GM04504 (cell line): Measurements from ENCODE around the gene HOATZ.

Experiments used
- DNase-seq: peaks from one replicate; pipeline ENCODE4 v3.0.0-alpha.2; 2012; ENCODE audit warnings: low read depth

HOATZ gene

DNA sequence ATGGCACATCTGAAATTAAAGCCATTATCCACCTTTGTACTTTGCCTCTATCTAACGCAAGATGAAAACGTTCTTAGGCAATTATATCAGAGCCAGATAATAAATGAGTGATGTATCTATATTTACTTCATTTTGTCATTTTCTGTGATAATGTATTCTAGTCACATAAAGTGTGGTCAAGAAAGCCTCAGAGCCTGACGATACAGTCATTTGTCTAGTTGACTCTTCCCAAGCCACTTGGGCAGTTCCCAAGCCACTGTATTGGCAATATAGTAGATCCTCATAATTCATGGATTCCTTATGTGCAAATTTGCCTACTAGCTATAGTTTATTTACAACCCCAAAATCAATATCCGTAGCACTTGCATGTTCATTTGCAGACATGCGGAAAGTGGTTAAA lies 7.8 kb downstream of the HOATZ start:
- no peak for DNase-seq

DNA sequence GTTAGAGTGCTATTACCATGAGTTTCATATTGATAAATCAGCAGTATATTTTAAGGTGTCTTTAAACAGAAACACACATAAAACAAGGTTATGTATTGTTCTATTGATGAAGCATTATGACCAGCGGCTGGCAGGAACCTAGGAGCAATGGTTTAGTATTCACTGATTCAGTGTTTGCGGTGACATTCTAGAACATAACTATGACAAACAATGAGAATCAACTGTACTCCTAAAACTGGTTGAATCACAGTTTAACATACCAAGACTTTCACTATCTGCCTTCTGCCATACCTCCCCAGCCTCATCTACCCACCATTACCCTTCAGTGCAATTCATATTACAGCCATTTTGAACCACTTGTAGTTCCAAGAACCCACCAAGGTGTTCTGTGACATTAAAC lies 8.8 kb downstream of the HOATZ start:
- DNase-seq = no peak

- DNase-seq = no peak
Observed at GRCh38 chr11:111524056-111524455, 9.5 kb downstream of the HOATZ start.

DNA sequence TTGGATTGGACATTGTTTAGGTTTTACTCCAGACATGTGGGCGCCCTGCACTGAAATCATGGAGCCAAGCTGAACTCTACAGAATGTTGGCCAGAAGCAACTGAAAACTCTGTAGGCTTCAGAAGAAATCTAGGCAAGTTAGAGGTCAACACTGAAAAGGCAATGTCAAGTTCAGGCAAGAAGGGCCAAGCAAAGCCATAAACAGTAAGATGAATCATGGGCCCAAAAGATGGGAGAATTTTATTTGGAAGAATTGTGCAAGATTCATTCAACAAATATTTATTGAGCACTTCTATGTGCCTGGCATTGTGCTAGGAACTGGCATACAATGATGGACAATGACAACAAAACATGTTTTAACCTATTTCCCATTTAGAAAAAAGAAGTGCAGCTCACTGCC lies 10.9 kb downstream of the HOATZ start:
- DNase-seq = no peak

DNA sequence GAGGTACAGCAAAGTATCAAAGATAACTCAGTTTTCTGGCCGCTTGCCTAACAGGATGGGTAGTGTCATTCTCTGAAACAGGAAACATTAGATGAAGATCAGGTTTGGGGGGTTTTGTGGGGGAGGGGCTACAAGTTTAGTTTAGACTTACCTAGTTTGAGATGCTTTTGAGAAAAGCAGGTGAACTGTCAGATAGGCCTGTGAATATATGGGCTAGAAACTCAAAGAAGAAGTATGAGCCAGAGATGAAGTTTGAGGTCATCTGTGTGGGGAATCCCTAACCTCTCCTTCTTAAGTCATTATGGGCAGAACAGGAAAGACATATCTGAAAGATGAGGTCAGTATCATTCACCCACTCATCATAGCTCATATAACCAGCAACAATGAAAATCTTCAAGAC lies 11.9 kb downstream of the HOATZ start:
- no peak for DNase-seq

- DNase-seq = no peak
Observed at GRCh38 chr11:111527279-111527678, 12.7 kb downstream of the HOATZ start.

GRCh38 chr11:111528557-111528956 lies 14.0 kb downstream of the HOATZ start:
- DNase-seq = no peak

GRCh38 chr11:111530091-111530490 lies 15.5 kb downstream of the HOATZ start:
- DNase-seq = no peak

DNA sequence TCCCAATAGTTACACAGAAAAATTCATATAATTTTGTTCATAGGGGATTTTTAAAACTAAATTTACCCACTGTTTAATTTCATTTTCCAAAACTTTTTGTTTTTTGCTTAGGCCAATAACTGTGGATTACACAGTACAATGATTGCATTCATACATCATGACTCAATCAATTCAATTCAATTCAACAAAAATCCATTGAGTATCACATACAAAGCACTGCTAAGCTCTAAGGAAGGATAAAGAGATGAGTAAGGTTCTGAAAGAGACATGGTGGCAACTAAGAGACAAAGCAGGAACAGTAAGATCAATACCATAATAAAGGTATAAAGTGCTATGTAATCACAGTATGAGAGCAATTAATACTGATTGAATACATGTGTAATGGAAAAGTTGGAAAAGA lies 16.6 kb downstream of the HOATZ start:
- DNase-seq = no peak

- DNase-seq = peak; percentile 75
Observed at GRCh38 chr11:111531687-111532364, 17.2 kb downstream of the HOATZ start.

GRCh38 chr11:111532365-111532709 lies 17.8 kb downstream of the HOATZ start:
- DNase-seq = no peak

DNA sequence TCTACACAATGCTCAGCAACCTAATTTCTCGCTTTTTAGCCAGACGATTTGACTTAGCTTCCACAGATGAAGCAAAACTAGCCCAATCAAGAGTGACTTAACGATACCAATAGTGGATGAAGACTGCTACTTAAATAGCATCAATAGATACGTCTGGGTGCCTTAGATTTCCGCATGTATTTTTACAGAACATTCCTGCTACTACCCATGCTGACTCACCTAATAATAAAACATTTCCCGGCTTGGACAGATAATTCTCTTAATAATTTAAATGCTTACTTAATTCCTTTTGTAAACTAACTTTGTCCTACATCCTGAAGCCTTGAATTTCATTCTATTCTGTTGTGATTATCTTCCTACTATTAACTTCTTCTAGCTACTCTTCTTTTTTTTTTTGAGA lies 20.7 kb downstream of the HOATZ start:
- DNase-seq = no peak

DNA sequence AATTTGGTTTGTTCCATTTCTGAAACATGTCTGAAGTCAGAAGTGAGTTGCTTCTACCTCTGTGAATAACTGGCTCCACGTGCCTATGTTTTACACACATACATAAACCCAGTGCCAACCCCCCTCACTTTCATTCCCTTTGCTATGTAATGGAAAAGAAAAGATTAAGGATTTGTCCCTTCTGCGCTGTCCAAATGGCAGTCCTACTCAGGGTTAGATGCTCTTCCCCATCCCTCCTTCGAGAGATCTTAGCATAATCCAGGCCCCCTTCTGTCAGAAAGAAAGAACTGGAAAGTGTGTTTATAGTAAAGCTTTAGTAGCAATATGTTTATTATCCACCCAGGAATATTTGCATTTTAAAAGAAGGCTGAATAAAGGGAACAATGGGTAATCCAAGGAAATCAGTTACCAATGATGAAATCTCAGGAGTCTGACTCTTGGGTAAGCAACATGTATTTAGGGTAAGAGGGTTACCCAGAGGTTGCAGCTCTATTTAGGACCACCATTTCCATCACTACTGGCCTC lies 22.8 kb downstream of the HOATZ start:
- no peak for DNase-seq

DNA sequence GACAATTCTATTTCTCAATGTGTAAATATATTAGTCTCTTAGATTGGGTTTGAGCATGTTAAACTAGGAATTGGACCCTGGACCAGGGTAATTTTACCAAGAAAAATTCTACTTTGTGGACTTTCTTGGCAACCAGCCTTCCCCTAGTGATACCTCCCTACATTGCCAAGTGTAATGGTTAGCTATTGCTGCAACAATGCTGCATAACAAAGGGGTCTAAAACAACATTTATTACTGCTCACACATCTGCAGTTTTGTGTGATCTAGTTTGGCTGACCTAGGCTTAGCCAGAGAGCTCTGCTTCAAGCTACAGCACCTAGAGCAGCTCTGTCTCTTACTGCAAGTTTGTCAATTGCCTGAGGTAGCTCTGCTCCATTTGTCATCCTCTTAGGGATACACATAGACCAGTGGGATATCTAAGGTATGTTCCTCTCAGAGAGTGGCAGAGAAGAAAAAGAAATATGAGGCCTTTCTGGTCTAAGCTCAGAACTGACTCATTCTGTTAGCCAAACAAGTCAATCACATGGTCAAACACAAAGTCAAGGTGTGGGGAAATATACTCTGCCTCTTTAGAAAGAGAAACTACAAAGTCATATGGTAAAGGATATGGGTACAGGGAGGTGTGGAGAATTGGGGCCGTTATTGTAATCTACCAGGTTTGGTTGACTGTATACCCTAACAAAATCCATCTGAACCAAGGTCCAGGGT lies 24.0 kb downstream of the HOATZ start:
- no peak for DNase-seq

GRCh38 chr11:111539426-111540113 lies 25.0 kb downstream of the HOATZ start:
- DNase-seq = no peak

DNA sequence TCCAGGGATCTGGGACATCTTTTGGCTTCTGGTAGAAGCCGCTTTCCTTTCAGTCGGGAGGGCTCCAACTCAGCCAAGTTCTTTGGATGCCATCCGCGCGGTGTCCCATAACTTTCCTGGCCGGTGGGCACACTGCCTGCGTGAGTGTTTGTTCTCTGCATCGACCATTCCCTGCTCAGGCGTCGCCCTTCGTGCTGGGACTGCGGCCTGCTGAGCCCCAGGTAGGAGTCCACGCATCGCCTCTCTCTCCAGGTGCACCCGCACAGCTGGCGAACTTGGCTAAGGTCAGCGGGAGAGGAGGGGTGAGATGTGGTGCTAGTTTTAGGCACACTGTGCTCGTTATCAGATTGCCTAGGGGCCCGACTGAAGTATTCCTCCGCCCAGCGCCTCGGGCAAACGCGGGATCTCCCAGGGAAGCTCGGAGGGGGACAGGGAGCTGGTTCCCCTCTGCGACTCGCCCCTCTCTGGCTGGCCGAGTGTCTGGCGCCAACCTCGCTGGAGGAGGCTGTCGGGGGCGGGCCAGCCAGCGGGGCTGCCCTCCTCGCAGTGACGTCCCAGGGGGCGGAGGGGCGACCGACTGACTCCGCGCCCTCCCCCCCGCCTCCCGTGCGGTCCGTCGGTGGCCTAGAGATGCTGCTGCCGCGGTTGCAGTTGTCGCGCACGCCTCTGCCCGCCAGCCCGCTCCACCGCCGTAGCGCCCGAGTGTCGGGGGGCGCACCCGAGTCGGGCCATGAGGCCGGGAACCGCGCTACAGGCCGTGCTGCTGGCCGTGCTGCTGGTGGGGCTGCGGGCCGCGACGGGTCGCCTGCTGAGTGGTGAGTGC lies 25.7 kb downstream of the HOATZ start, which contains the start of gene LAYN:
Gene LAYN (plus strand): TSS at position 607 of the 823 bp plus-strand sequence. CDS start 124 bp downstream, at position 731.
- no peak for DNase-seq

DNA sequence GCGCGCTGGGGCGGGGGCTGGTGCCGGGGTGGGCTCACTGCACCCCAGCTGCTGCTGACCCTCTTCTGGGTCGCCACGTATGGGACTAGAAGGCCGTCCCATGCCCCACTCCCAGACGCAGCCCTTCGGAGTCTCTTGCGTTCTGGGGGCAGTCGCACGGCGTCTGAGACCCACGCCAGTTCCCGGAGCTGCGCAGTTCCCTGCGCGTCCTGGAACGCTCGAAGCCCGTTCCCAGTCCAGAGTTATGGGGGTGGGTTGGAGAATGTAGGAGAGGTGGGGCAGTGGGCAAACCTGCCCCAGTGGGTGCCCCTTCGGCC lies 26.3 kb downstream of the HOATZ start:
- DNase-seq = no peak

DNA sequence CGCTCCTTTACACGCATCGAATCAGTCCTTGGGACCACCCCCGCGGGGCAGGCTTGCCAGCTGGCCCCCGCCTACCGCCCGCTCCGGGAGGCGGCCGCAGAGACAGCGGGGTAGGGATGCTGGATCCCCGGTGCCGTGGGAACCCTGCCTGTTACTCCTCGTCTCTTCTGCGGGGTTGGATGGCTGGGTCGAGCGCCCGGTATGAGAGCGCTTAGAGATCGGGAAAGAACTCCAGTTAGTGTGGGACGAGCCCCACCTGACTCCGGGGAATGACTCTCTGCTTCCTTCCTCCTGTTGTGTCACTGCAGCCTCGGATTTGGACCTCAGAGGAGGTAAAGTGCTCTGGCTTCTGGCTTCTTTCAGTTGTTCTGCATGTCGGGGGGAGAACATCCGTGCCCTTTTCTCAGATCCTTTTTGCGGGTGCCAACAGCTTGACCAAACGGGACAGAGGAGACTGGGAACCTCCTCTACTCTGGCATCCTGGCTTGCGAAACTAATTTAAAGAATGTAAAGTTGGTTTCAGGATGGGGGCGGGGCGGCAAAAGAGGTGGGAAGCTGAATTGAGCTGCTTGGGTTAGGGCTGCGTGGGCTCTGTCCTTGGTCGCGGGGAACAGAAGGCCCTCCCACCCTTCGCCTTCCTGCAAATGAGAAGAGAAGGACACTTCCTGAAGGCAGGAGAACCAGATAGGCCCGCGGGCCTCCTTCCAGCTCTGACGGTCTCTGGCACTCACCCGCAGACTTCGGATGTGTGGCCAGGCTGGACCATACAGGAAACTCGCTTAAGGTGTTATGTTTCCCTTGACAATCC lies 26.9 kb downstream of the HOATZ start:
- no peak for DNase-seq

DNA sequence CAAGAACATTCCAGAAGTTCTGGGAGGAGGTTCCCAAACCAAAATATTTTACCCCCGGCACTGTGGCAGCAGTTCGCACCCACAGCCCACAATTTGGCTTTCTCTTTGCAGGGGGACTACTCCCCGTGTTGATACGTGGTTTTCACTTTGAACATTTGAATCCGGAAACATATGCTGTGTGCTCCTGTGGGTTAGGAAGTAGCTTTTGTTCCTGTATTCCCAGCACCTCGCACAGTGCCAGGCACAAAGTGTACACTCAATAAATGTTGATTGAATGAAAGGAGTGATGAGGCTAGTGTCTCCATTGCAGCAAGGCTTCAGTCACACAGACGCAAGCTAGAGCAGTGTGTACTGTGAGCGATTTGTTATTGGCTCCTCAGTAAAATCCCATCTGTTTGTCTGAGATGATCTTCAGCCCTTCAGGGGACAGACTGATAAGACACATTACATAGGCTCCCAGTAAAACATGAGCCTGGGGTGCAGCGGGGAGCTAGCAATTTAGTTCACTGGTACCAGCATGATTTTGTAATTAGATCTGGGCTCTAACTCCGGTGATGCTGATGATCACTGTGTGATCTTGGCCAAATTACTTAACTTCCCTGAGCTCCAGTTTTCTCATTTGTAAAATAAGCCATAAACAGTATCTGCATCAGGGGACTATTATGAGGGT lies 28.2 kb downstream of the HOATZ start:
- DNase-seq = no peak

DNA sequence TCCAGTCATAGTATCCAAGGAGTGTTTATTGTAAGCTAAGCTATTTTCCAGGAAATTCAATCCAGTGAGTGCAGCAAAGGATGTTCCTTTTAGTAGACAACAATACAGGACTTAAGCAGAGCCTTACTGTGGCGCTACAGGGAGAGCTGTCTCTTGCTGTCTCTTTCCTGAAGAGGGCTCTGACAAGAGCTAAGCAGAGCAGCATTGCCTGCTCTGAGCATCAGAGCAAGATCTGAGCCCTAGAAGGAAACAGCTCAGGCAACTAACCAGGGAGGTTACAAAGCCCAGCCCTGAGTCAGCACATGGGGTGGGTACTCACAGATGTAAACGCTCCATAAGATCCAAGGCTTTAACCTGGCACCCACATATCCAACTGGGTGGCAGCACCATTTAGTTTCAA lies 33.9 kb downstream of the HOATZ start:
- no peak for DNase-seq
